Activated CD4-positive, alpha-beta T cell treated with anti-CD3 and anti-CD28 coated beads, Interleukin-2, amount 50 U/mL, for 16 hours (primary cell): Measurements from ENCODE around the gene WNK2.

Experiments
- DNase-seq: peaks from one replicate; pipeline ENCODE4 v3.0.0-alpha.2; 2020

Gene WNK2

DNA sequence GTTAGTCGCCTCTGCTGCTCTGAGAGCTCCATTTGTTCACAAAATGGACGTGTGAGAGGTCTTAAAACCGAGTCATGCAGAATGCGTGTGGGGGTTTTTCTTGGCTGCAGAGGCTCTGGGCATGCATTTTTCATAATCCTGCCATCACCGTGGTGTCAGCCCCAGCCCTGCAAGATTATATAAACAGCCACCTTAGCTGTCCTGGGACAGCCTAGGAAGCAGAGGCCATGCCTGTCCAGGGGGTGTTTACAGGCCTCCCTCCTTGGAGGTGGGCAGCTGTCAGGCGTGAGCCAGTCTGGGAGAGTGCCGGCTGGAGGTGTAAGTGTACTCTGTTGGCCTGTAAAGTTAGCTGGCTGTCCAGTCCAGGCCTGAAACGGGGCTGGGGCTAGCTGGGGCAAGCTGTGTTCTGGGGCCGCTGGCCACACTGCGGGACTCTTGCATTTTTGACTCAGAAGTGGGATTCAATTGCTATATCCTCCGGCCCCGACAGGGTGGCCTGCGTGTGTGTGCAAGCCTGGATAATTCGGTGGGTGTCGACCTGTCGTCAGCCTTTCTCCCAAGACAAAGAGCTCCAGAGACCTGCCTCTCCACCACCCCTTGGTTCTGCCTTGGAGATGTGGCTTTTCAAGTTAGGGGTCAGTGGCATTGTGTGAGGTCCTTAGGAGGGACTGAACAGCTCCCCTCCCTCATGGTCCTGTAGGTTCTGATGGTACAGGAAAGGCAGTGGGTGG is 2.4 kb downstream of the WNK2 start:
- DNase-seq, result no peak

- DNase-seq, result no peak
These were observed 3.1 kb downstream of the WNK2 start for GRCh38 chr9:93187047-93187446.

DNA sequence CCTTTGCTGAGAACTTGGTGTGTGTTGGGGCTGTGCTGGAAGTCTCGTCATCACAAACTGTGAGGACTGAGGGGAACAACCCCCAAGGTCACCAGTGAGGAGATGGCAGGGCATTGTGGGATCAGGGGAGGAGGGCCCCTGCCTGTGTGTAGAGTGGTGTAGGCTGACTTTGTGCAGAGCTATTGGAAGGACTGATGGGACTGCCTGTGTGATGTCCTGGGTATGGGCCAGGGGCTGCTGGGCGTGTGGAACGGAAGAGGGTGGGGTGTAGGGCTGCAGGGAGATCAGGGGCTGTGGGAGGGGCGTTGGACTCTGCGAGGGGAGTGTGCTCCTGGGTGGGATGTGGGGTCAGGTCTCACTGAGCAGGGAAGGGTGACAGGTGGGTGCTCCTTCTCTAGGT is 3.6 kb downstream of the WNK2 start:
- DNase-seq, result no peak

DNA sequence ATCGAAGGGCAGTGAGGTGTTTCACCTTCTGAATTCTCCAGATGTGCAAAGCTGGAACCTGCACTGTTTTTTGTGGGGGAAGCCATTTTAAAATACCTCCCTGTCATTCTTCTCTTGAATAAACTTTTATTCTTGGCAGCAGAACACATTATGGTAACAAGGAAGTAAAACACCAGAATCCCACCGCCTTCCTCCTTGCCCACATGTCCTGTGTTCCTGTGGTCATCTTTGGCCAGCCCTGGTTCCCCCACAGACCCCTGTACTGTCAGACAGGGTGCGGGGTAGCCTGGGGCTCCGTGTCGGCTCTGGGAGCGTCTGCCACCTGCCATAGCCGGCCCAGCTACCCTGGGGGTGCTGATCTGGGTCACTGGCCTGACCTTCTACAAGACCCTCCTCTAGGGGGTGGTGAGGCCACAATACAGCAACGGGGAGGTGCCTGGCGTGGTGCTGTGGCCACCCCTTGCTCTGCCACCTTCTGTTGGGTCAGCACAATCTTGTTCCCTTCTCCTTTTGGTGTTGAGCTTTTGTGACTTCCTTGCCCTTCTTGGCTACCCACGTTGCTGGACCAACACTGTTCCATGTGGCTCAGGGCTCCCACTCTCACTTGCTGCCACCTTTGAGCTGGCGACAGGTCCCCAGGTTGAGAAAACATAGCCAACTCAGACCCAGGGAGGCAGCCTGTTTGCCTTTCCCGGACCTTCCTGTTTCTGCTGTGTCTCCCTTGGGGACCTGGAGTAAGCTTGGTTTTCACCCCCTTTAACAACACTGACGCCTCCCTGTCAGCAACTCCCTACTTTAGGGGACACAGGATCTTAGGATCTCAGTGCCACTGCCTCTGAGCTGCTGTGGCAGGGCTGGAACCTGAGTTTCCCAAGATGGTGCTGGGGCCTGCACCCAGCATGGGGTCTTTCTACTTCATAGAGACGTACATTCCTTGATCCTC is 4.8 kb downstream of the WNK2 start:
- DNase-seq, result no peak

- no peak for DNase-seq
These were observed 5.6 kb downstream of the WNK2 start for GRCh38 chr9:93189369-93190132.

DNA sequence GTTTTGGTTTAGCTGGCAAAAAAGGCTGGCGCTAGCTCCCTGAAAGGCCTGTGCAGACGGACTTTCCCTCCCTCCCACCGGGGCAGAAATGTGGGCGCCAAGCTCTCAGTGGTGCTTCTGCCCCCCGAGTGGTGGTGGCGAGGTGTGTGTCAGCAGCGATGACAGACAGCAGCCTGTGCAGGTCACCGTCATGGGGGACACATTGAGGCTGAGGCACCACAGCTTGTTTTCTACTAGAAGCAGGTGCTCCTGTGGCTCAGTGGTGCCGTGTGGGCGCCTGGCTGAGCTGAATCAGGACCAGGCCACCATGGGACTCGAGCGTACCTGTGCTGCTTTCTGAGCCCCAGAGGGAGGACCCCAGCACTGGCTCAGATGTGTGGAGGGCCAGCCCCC is 6.2 kb downstream of the WNK2 start:
- DNase-seq, result no peak

- DNase-seq, result no peak
These were observed 6.9 kb downstream of the WNK2 start for GRCh38 chr9:93190656-93191353.

- no peak for DNase-seq
These were observed 7.4 kb downstream of the WNK2 start for GRCh38 chr9:93191354-93191660.

- no peak for DNase-seq
These were observed 8.9 kb downstream of the WNK2 start for GRCh38 chr9:93192721-93193387.

DNA sequence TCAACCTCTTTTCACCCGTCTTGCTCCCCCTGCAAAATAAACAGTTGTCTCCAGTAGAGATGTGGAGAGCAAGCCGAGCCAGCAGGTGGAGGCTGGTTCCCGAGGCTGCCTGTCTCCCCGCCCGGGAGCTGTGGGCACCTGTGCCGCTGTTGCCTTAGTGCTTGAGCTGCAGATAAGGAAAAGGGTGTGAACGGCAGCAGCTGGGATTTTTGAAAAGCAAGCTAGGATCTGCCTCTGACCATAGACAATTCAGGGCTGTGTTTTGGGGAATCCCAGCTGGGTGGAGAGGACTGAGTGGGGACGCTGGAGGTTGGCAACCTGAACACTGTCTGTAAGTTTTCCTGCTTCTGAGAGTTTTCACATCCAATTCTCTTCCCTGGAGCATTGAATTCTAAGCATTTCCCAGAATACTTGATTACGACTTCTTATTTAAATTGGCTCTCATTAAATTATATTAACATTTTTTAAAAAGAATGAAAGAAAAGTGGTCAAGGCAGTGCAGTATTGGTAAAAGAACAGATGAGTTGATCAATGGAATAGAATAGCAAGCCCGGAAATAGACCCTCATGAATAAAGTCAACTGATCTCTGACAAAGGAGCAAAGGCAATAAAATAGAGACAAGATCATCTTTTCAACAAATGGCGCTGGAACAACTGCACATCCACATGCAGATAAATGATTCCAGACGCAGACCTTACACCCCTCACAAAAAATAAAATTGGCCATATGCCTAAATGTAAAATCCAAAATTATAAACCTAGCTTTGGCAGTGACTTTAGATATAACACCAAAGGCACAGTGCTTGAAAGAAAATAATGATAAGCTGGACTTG is 9.7 kb downstream of the WNK2 start:
- no peak for DNase-seq

GRCh38 chr9:93194221-93194625 is 10.3 kb downstream of the WNK2 start:
- no peak for DNase-seq

DNA sequence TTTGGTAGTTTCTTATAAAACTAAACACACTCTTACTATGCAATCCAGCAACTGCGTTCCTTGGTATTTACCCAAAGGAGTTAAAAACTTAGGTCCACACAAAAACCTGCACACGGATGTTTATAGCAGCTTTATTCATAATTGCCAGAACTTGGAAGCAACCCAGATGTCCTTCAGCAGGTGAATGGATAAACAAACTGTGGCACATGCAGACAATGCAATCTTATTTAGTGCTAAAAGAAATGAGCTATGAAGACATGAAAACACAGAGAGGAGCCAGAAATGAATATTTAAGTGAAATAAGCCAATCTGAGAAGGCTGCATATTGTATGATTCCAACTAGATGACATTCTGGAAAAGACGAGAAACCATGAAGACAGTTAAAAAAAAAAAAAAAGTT is 10.7 kb downstream of the WNK2 start:
- DNase-seq, result no peak

GRCh38 chr9:93196096-93197055 is 12.4 kb downstream of the WNK2 start:
- DNase-seq, result no peak

GRCh38 chr9:93197670-93198069 is 13.7 kb downstream of the WNK2 start:
- DNase-seq, result no peak

DNA sequence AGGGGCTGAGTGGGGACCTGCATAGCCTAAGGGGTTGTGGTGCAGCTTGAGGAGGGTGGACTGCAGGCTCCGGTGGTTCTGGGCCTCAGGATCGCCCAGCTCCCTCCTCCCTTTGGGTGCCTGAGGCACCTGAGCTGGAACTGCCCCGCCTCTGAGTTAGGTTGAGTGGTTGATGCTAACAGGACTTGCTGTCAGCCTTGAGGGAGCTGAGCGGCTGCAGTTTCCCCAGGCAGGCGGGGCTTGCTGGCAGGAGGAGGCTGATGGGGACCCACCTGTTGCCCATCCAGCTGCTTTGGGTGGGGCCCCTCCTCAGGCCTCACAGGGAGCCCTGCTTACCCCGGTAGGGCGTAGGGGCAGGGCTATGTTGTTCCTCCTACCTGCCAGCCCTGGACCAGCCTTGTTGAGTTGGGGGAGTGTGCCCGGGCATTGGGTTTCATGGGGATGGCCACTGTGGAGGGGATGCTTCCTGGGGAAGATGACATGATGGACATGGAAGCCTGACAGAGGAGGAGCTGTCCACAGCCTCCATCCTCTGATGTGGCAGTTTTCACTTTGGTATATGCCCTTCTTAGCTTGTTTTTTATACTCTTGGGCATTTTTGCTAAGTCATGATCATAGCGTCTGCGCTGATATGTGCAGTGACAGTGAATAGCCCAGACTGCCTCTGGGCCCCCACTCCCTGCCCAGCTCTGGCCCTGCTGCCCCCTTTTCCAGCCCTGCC is 14.3 kb downstream of the WNK2 start:
- no peak for DNase-seq

- DNase-seq, result no peak
These were observed 15.1 kb downstream of the WNK2 start for GRCh38 chr9:93198838-93199625.

- no peak for DNase-seq
These were observed 16.5 kb downstream of the WNK2 start for GRCh38 chr9:93200449-93200742.

DNA sequence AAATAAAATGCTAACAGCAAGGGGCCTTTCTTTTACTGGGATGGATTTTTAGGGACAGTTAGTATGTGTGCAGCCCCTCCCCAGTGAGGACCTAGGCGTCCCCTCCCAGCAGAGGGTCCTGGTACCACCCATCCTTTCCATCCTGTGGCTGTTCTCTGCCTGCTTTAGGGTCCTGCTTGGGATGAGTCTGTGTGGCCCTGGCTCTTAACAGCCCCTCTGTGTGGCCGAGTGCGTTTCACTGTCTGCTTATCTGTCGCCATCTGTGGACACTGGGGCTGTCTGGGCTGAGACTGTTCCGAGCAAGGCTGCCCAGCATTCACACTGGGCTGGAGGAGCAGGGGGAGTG is 17.0 kb downstream of the WNK2 start:
- no peak for DNase-seq
